ENCODE data around the gene TULP4.

DNA sequence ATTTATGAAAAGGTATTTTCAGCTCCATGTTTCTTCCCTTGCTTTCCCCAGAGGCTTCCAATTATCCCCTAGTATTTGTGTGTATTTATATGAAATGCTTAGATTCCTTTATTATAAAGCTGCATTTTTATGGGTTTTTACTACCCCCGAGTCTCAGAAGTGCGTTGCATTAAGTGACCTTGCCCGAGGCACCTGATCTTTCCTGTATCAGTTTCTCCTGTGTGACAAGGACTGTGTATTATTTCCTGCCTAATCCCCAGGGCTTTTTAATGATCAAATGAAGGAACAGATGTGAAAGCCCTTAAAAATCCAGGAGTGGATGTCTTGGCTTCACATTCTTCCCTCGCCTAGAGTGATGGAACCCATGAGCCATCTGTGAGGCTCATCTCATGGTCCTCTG is 118.8 kb downstream of the TULP4 start:
- no peak for TF ChIP-seq SP3 (tag by site-specific recombination; IDR thresholded peaks at IDR 0.05)
- TF ChIP-seq ZNF514 (tag by site-specific recombination; IDR thresholded peaks at IDR 0.05): no peak
- TF ChIP-seq, protein P1, sequence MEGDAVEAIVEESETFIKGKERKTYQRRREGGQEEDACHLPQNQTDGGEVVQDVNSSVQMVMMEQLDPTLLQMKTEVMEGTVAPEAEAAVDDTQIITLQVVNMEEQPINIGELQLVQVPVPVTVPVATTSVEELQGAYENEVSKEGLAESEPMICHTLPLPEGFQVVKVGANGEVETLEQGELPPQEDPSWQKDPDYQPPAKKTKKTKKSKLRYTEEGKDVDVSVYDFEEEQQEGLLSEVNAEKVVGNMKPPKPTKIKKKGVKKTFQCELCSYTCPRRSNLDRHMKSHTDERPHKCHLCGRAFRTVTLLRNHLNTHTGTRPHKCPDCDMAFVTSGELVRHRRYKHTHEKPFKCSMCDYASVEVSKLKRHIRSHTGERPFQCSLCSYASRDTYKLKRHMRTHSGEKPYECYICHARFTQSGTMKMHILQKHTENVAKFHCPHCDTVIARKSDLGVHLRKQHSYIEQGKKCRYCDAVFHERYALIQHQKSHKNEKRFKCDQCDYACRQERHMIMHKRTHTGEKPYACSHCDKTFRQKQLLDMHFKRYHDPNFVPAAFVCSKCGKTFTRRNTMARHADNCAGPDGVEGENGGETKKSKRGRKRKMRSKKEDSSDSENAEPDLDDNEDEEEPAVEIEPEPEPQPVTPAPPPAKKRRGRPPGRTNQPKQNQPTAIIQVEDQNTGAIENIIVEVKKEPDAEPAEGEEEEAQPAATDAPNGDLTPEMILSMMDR (tag by site-specific recombination; IDR thresholded peaks at IDR 0.05): no peak
- TF ChIP-seq ZBTB17 (tag by site-specific recombination; IDR thresholded peaks at IDR 0.05): no peak
- TF ChIP-seq ZBTB26 (tag by site-specific recombination; optimal IDR thresholded peaks at IDR 0.05): no peak
- no peak for TF ChIP-seq ZBTB1 (tag by site-specific recombination; IDR thresholded peaks at IDR 0.05)
- TF ChIP-seq KLF9 (tag by site-specific recombination; IDR thresholded peaks at IDR 0.05; ENCODE audit: low read depth): no peak
- TF ChIP-seq, protein P2, sequence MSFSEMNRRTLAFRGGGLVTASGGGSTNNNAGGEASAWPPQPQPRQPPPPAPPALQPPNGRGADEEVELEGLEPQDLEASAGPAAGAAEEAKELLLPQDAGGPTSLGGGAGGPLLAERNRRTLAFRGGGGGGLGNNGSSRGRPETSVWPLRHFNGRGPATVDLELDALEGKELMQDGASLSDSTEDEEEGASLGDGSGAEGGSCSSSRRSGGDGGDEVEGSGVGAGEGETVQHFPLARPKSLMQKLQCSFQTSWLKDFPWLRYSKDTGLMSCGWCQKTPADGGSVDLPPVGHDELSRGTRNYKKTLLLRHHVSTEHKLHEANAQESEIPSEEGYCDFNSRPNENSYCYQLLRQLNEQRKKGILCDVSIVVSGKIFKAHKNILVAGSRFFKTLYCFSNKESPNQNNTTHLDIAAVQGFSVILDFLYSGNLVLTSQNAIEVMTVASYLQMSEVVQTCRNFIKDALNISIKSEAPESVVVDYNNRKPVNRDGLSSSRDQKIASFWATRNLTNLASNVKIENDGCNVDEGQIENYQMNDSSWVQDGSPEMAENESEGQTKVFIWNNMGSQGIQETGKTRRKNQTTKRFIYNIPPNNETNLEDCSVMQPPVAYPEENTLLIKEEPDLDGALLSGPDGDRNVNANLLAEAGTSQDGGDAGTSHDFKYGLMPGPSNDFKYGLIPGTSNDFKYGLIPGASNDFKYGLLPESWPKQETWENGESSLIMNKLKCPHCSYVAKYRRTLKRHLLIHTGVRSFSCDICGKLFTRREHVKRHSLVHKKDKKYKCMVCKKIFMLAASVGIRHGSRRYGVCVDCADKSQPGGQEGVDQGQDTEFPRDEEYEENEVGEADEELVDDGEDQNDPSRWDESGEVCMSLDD (tag by site-specific recombination; IDR thresholded peaks at IDR 0.05): no peak
- no peak for TF ChIP-seq HOXA7 (CRISPR knock-in tag; IDR thresholded peaks at IDR 0.05; ENCODE audit: borderline replicate concordance)
- no peak for TF ChIP-seq ZSCAN18 (tag by site-specific recombination; IDR thresholded peaks at IDR 0.05)
- no peak for TF ChIP-seq ZNF366 (tag by site-specific recombination; conservative IDR thresholded peaks at IDR 0.05)

Data from HEK293 (cell line).